Activated T-helper 2 cell treated with anti-CD3 and anti-CD28 coated beads, Interferon-gamma antibody, Interleukin-2, Interleukin-4, amounts not matched to agents 10 μg/mL and 5 μg/mL and 100 μg/mL, durations not matched to agents 14 hours and 24 hours and 36 hours (primary cell): ENCODE measurements around the gene ZIC1. TPM values are rescaled to one million over a fixed set of nuclear protein-coding genes. Genes with fewer than 3 reads are reported as not detected.

Experiments used
- DNase-seq: peaks from one replicate; pipeline ENCODE4 v3.0.0; 2021; ENCODE audit warnings: low spot score
- H3K27ac Mint-ChIP-seq: one replicate; pipeline ENCODE4 v1.8.0; 2021; ENCODE audit warnings: mixed read lengths
- H3K27me3 Mint-ChIP-seq: one replicate; pipeline ENCODE4 v1.8.0; 2021; ENCODE audit warnings: low read depth, mixed read lengths
- H3K36me3 Mint-ChIP-seq: one replicate; pipeline ENCODE4 v1.8.0; 2021; ENCODE audit warnings: low read depth, mixed read lengths
- H3K4me1 Mint-ChIP-seq: one replicate; pipeline ENCODE4 v1.8.0; 2021; ENCODE audit warnings: low read depth, mixed read lengths
- H3K4me3 Mint-ChIP-seq: one replicate; pipeline ENCODE4 v1.8.0; 2021; ENCODE audit warnings: low read depth, mild to moderate bottlenecking, moderate library complexity, mixed read lengths
- H3K9me3 Mint-ChIP-seq: one replicate; pipeline ENCODE4 v1.8.0; 2021; ENCODE audit warnings: mixed read lengths
- intact Hi-C: fragments of 100-400 bp; cut with micrococcal nuclease; formaldehyde crosslinking; loops from one replicate; pipeline ENCODE4 v1.15.1; 2023
- total RNA-seq: library from RNA; stranded (reverse); gene quantifications from 2 replicates; pipeline ENCODE4 v1.2.3, GENCODE V29; 2022

ZIC1 gene
- total RNA-seq, 1 donor from 2014 or later, result not detected

- Mint-ChIP-seq H3K27me3 (peaks cover 75% of the 10 kb centered on the region), H3K4me3 (no peak overlapping the region), H3K4me1 (no peaks in the 10 kb centered on the region), H3K36me3 (peaks cover 3% of the 10 kb centered on the region), H3K9me3 (no peaks in the 10 kb centered on the region), H3K27ac (no peak overlapping the region)
- intact Hi-C loops, result no loop called here
- no peak for DNase-seq
Measured at GRCh38 chr3:147418808-147419701, 9.9 kb downstream of the ZIC1 start.

GRCh38 chr3:147419781-147420224 is 10.6 kb downstream of the ZIC1 start:
- peaks cover 3% of the 10 kb centered on the region for H3K36me3 Mint-ChIP-seq
- no peaks in the 10 kb centered on the region for H3K4me1 Mint-ChIP-seq
- H3K27ac Mint-ChIP-seq, result no peak overlapping the region

GRCh38 chr3:147420353-147421183 is 11.4 kb downstream of the ZIC1 start:
- no peak overlapping the region for H3K27ac Mint-ChIP-seq
- no peaks in the 10 kb centered on the region for H3K9me3 Mint-ChIP-seq
- H3K4me1 Mint-ChIP-seq, result no peaks in the 10 kb centered on the region
- H3K27me3 Mint-ChIP-seq, result peaks cover 72% of the 10 kb centered on the region
- intact Hi-C loops, result loop anchor here (2.0 kb wide), 1 partner anchor 64 kb away; no protein-coding TSS in a partner anchor
- DNase-seq, result no peak
- H3K4me3 Mint-ChIP-seq, result no peak overlapping the region
- peaks cover 3% of the 10 kb centered on the region for H3K36me3 Mint-ChIP-seq

More at GRCh38 chr3:147419781-147420224, 10.6 kb downstream of the ZIC1 start:
- peaks cover 72% of the 10 kb centered on the region for H3K27me3 Mint-ChIP-seq
- no peak for DNase-seq
- intact Hi-C loops, result loop anchor here (2.0 kb wide), 1 partner anchor 63 kb away; no protein-coding TSS in a partner anchor
- H3K9me3 Mint-ChIP-seq, result no peaks in the 10 kb centered on the region
- H3K4me3 Mint-ChIP-seq, result no peak overlapping the region

GRCh38 chr3:147421184-147421912 is 12.2 kb downstream of the ZIC1 start:
- H3K4me1 Mint-ChIP-seq, result no peaks in the 10 kb centered on the region
- H3K27ac Mint-ChIP-seq, result no peak overlapping the region
- H3K4me3 Mint-ChIP-seq, result no peak overlapping the region
- H3K36me3 Mint-ChIP-seq, result peaks cover 3% of the 10 kb centered on the region
- peaks cover 72% of the 10 kb centered on the region for H3K27me3 Mint-ChIP-seq
- no peaks in the 10 kb centered on the region for H3K9me3 Mint-ChIP-seq
- intact Hi-C loops, result loop anchor here (2.0 kb wide), 1 partner anchor 65 kb away; no protein-coding TSS in a partner anchor
- no peak for DNase-seq

- Mint-ChIP-seq H3K9me3 (no peaks in the 10 kb centered on the region), H3K36me3 (peaks cover 3% of the 10 kb centered on the region), H3K4me1 (no peaks in the 10 kb centered on the region), H3K4me3 (no peak overlapping the region), H3K27me3 (peaks cover 71% of the 10 kb centered on the region), H3K27ac (no peak overlapping the region)
- no peak for DNase-seq
- intact Hi-C loops, result loop anchor here (2.0 kb wide), 1 partner anchor 13 kb away; the partner anchor contains the start of gene ZIC1
Measured at GRCh38 chr3:147422196-147422595, 13.0 kb downstream of the ZIC1 start.

GRCh38 chr3:147422601-147423536 is 13.7 kb downstream of the ZIC1 start:
- Mint-ChIP-seq H3K9me3 (no peaks in the 10 kb centered on the region), H3K27ac (no peak overlapping the region), H3K4me3 (no peak overlapping the region), H3K36me3 (peaks cover 3% of the 10 kb centered on the region), H3K4me1 (no peaks in the 10 kb centered on the region), H3K27me3 (peaks cover 68% of the 10 kb centered on the region)
- DNase-seq, result no peak
- intact Hi-C loops, result loop anchor here (1.0 to 2.0 kb wide), 2 partner anchors 10 to 14 kb away; partner anchors contain the start of gene ZIC1

GRCh38 chr3:147423537-147423797 is 14.3 kb downstream of the ZIC1 start:
- intact Hi-C loops, result loop anchor here (1.0 to 2.0 kb wide), 2 partner anchors 10 to 15 kb away; partner anchors contain the start of gene ZIC1
- Mint-ChIP-seq H3K27me3 (peaks cover 62% of the 10 kb centered on the region), H3K9me3 (no peaks in the 10 kb centered on the region), H3K36me3 (peaks cover 3% of the 10 kb centered on the region), H3K4me1 (no peaks in the 10 kb centered on the region), H3K27ac (no peak overlapping the region), H3K4me3 (no peak overlapping the region)
- DNase-seq, result no peak

GRCh38 chr3:147423798-147424580 is 14.8 kb downstream of the ZIC1 start:
- no peak for DNase-seq
- no peak overlapping the region for H3K4me3 Mint-ChIP-seq
- no peaks in the 10 kb centered on the region for H3K9me3 Mint-ChIP-seq
- no peaks in the 10 kb centered on the region for H3K4me1 Mint-ChIP-seq
- peaks cover 3% of the 10 kb centered on the region for H3K36me3 Mint-ChIP-seq
- no peak overlapping the region for H3K27ac Mint-ChIP-seq
- H3K27me3 Mint-ChIP-seq, result peaks cover 57% of the 10 kb centered on the region
- intact Hi-C loops, result loop anchor here (1.0 to 2.0 kb wide), 2 partner anchors 11 to 15 kb away; partner anchors contain the start of gene ZIC1

- H3K4me3 Mint-ChIP-seq, result no peak overlapping the region
- peaks cover 3% of the 10 kb centered on the region for H3K36me3 Mint-ChIP-seq
- H3K27ac Mint-ChIP-seq, result no peak overlapping the region
- H3K9me3 Mint-ChIP-seq, result no peaks in the 10 kb centered on the region
- no peaks in the 10 kb centered on the region for H3K4me1 Mint-ChIP-seq
- peaks cover 51% of the 10 kb centered on the region for H3K27me3 Mint-ChIP-seq
- DNase-seq, result no peak
- intact Hi-C loops, result no loop called here
Measured at GRCh38 chr3:147424581-147425387, 15.6 kb downstream of the ZIC1 start.

GRCh38 chr3:147425388-147425850 is 16.3 kb downstream of the ZIC1 start:
- peaks cover 3% of the 10 kb centered on the region for H3K36me3 Mint-ChIP-seq
- DNase-seq, result no peak
- no peak overlapping the region for H3K27ac Mint-ChIP-seq
- H3K9me3 Mint-ChIP-seq, result no peaks in the 10 kb centered on the region
- no peak overlapping the region for H3K4me3 Mint-ChIP-seq
- intact Hi-C loops, result no loop called here
- peaks cover 45% of the 10 kb centered on the region for H3K27me3 Mint-ChIP-seq
- H3K4me1 Mint-ChIP-seq, result no peaks in the 10 kb centered on the region
